Measurements from ENCODE around the gene PRB3.

Gene PRB3

GRCh38 chr12:11269607-11270006 is at the start of gene PRB3:
TSS of gene PRB3 (minus strand) at chr12:11269707. CDS start at chr12:11269669, 38 bp downstream.
- DNase-seq (ENCODE audit: low read depth in 2 of 2, low spot score in 1 of 2), result no peak

GRCh38 chr12:11310336-11310735 is 40.8 kb upstream of the PRB3 start, which contains the start of gene PRB4:
TSS of gene PRB4 (minus strand) at chr12:11310436. CDS start at chr12:11310398, 38 bp downstream.
- DNase-seq (ENCODE audit: low read depth in 2 of 2, low spot score in 1 of 2), result no peak

- DNase-seq (ENCODE audit: low read depth in 2 of 2, low spot score in 1 of 2), result no peak
Measured at GRCh38 chr12:11307143-11307542, 37.6 kb upstream of the PRB3 start.

- DNase-seq (ENCODE audit: low read depth in 2 of 2, low spot score in 1 of 2), result no peak
Measured at GRCh38 chr12:11273449-11273848, 3.9 kb upstream of the PRB3 start.

GRCh38 chr12:11264501-11264900 is 5.0 kb downstream of the PRB3 start:
- no peak for DNase-seq (ENCODE audit: low read depth in 2 of 2, low spot score in 1 of 2)

GRCh38 chr12:11246489-11246888 is 23.0 kb downstream of the PRB3 start:
- no peak for DNase-seq (ENCODE audit: low read depth in 2 of 2, low spot score in 1 of 2)

GRCh38 chr12:11242656-11243055 is 26.9 kb downstream of the PRB3 start:
- no peak for DNase-seq (ENCODE audit: low read depth in 2 of 2, low spot score in 1 of 2)

- DNase-seq (ENCODE audit: low read depth in 2 of 2, low spot score in 1 of 2), result no peak
Measured at GRCh38 chr12:11240348-11240930, 29.1 kb downstream of the PRB3 start.

GRCh38 chr12:11238275-11238674 is 31.2 kb downstream of the PRB3 start:
- no peak for DNase-seq (ENCODE audit: low read depth in 2 of 2, low spot score in 1 of 2)

- DNase-seq (ENCODE audit: low read depth in 2 of 2, low spot score in 1 of 2), result no peak
Measured at GRCh38 chr12:11233532-11233931, 36.0 kb downstream of the PRB3 start.

GRCh38 chr12:11228296-11228879 is 41.1 kb downstream of the PRB3 start:
- no peak for DNase-seq (ENCODE audit: low read depth in 2 of 2, low spot score in 1 of 2)

GRCh38 chr12:11227373-11227772 is 42.1 kb downstream of the PRB3 start:
- no peak for DNase-seq (ENCODE audit: low read depth in 2 of 2, low spot score in 1 of 2)

All from stimulated activated CD8-positive, alpha-beta memory T cell treated with anti-CD3 and anti-CD28 coated beads, Interleukin-4, amount 100 ng/mL, for 1 hour (primary cell).